A673 (cell line): ENCODE results near the gene PRKCQ.

Source experiments
- CTCF ChIP-seq: fragments of 300-800, 200-600 bp; sonication (generic); conservative IDR thresholded peaks from 2 replicates; pipeline ENCODE4 v1.5.1; 2017; ENCODE audit warnings: low read depth, mild to moderate bottlenecking, antibody characterized with exemption, low read length, moderate library complexity, mixed read lengths
- EZH2 ChIP-seq: fragments of 200-600 bp; sonication (generic); IDR thresholded peaks from 2 replicates; pipeline ENCODE4 v1.6.1; 2017; ENCODE audit warnings: borderline replicate concordance, low read depth, mild to moderate bottlenecking, mixed read lengths, antibody characterized with exemption, low read length; ENCODE audit not compliant: poor library complexity, severe bottlenecking

- TF ChIP-seq CTCF: no peak
- no peak for TF ChIP-seq EZH2
Observed at GRCh38 chr10:6522230-6522629, 57.8 kb downstream of the PRKCQ start.
